GM21786 (cell line): ENCODE results near the gene LITAF.

Experiments used
- ATAC-seq: cut with Tn5 transposase; IDR thresholded peaks from one replicate; pipeline ENCODE4 v1.9.1; 2021; ENCODE audit not compliant: unreplicated experiment

LITAF gene

DNA sequence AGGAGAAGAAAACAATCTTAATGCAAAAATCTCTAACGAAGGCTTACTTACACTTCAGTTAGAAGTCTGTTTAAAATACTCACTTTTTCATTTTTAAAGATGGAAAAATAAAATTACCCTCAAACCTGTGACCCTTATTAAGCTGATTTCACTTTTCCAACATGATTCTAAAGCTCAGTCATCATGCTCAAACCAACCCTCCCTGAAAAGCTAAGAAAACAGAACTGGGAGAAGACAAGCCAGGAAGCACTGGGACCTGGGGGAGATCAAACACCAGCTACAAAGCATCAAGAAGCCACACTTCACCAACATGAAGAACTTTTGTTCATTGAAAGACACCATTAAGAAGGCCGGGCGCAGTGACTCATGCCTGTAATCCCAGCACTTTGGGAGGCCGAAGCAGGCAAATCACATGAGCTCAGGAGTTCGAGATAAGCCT, 88.8 kb downstream of the LITAF start:
- ATAC-seq = no peak
